ENCODE results near the gene TMEM263.

Gene TMEM263

DNA sequence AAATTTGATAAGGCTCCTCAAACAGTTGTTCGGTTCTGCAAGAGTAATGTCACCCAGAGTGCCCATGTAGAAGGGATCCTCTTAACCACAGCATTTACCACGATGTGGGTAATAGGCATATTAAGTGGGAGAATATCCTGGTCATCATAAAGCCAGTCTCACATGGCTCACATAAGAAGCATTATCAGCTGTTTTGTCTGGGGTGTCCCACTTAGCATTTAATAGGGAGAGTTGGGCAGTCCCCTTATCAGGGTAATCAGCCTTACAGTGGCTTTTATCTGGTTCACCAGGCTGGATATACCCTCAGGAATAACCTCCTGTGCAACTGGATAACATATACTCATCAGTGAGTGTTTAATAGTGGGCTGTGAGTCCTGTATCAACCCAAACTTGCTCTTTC is 12.9 kb upstream of the TMEM263 start:
- TF ChIP-seq, protein P1, sequence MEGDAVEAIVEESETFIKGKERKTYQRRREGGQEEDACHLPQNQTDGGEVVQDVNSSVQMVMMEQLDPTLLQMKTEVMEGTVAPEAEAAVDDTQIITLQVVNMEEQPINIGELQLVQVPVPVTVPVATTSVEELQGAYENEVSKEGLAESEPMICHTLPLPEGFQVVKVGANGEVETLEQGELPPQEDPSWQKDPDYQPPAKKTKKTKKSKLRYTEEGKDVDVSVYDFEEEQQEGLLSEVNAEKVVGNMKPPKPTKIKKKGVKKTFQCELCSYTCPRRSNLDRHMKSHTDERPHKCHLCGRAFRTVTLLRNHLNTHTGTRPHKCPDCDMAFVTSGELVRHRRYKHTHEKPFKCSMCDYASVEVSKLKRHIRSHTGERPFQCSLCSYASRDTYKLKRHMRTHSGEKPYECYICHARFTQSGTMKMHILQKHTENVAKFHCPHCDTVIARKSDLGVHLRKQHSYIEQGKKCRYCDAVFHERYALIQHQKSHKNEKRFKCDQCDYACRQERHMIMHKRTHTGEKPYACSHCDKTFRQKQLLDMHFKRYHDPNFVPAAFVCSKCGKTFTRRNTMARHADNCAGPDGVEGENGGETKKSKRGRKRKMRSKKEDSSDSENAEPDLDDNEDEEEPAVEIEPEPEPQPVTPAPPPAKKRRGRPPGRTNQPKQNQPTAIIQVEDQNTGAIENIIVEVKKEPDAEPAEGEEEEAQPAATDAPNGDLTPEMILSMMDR (IDR thresholded peaks at IDR 0.05; ENCODE audit: extremely low read depth, insufficient read depth, missing control alignments) = no peak
- in situ Hi-C loops (cut with MboI; ENCODE audit: low pct_unique_long_range_greater_than_20kb, low sequenced_read_pairs, unreplicated experiment) = no loop called here
- no peak for DNase-seq (ENCODE audit: low spot score)

DNA sequence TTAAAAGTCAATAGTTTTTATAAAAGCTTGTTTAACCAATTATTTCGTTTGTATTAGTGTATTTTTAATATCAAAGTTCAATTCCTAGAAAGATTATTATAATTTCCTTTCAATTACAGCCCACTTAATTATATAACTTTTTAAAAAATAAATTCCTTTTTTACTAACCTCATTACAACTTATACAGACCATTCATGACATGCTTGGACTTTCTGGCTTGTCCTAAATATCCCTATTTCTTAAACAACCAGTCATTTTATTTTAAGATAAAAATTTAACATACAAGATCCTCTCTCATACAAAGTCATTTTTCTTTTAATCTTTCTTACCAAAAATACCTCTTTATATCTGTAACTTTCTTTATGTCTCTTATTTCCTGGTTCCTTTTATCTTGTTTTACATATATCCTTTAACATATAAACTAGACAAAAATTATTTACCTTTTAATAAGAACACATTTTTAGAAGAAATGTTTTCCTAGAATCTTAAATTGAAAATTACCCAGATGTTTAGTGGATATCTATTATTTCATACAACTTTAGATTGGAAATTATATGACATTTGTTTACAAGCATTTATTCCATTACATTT is 10.4 kb upstream of the TMEM263 start:
- in situ Hi-C loops (cut with MboI; ENCODE audit: low pct_unique_long_range_greater_than_20kb, low sequenced_read_pairs, unreplicated experiment) = no loop called here
- TF ChIP-seq, protein P1 (IDR thresholded peaks at IDR 0.05; ENCODE audit: extremely low read depth, insufficient read depth, missing control alignments) = no peak
- no peak for DNase-seq (ENCODE audit: low spot score)

DNA sequence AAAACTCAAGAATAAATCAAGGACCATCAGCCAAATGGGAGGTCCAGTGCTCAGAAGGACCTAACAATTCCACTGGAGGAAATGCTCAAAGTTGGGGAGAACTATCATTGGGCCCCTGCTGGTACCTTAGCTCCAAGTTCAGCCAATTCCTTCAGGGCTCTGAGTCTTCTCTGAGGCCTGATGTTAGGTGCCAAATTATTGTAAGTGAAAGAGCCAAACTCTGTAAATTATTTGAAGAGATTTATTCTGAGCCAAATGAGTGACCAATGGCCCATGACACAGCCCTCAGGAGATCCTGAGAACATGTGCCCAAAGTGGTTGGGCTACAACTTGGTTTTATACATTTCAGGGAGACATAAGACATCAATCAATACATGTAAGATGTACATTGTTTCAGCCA is 8.2 kb upstream of the TMEM263 start:
- in situ Hi-C loops (cut with MboI; ENCODE audit: low pct_unique_long_range_greater_than_20kb, low sequenced_read_pairs, unreplicated experiment) = no loop called here
- DNase-seq (ENCODE audit: low spot score) = no peak
- TF ChIP-seq, protein P1 (IDR thresholded peaks at IDR 0.05; ENCODE audit: extremely low read depth, insufficient read depth, missing control alignments) = no peak

DNA sequence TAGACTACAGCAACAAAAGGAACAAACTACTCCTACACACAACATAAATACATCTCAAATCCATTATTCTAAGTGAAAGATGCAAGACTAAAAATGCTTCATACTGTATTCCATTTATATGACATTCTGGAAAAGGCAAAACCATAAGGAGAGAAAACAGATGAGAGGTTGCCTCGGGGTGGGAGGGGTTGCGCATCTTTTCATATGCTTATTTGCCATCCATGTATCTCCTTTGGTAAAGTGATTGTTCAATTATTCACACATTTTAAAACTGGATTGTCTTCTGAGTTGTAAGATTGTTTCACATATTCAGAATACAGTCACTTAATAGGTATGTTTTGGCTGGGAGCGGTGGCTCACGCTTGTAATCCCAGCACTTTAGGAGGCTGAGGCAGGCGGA is 5.1 kb upstream of the TMEM263 start:
- in situ Hi-C loops (cut with MboI; ENCODE audit: low pct_unique_long_range_greater_than_20kb, low sequenced_read_pairs, unreplicated experiment) = no loop called here
- DNase-seq (ENCODE audit: low spot score) = no peak
- TF ChIP-seq, protein P1 (IDR thresholded peaks at IDR 0.05; ENCODE audit: extremely low read depth, insufficient read depth, missing control alignments) = no peak

DNA sequence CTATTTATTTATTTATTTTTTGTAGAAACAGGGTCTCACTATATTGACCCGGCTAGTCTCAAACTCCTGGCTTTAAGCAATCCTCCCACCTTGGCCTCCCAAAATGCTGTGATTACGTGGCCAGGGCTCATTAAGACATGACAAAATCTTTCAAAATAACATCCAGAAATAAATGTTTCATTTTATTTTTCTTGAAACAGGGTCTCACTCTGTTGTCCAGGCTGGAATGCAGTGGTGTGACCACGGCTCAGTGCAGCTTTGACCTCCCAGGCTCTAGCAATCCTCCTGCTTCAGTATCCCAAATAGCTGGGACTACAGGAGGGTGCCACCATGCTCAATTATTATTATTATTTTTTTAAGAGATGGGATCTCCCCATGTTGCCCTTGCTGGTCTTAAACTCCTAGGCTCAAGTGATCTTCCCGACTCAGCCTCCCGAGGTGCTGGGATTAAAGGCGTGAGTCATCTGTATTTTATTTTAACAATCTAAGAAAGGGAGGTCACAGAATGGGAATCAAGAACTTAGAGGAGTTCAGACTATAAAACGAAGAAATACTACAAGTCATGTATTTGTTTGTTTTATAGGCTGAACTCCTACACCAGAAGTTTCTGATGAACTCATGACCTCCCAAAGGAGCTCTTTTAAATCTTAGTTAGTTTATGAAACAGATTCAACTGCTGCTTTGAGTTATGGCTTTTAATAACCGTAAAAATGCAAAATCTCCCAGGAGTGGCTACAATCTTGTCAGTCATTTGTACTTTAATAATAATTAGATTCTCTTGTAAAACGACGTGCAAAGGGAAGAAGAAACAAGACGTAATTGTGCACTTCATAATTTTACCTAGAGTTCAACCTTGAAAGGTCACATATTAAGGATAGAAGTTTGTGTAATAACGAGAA is 2.1 kb upstream of the TMEM263 start:
- DNase-seq (ENCODE audit: low spot score) = no peak
- in situ Hi-C loops (cut with MboI; ENCODE audit: low pct_unique_long_range_greater_than_20kb, low sequenced_read_pairs, unreplicated experiment) = no loop called here

More for the DNA sequence above, 2.1 kb upstream of the TMEM263 start:
- TF ChIP-seq, protein P1 (IDR thresholded peaks at IDR 0.05; ENCODE audit: extremely low read depth, insufficient read depth, missing control alignments) = no peak

Measured in GM13977 (cell line).